HEK293 (cell line): ENCODE data around the gene ZNRF2.
"Not testable (repeated sequence)": the region's sequence is repeated elsewhere in the genome, so short reads cannot be mapped to it uniquely, and the experiment has no call there.

Source experiments
- CTCF ChIA-PET: fragments of 350-600 bp; formaldehyde crosslinking; extraction: SDS; loops from one replicate; lab custom pipeline; 2021; ENCODE audit warnings: antibody characterized with exemption; lab: Yijun Ruan, JAX
- POLR2A ChIA-PET: fragments of 300-600 bp; formaldehyde crosslinking; extraction: SDS; loops from one replicate; lab custom pipeline; 2020; ENCODE audit warnings: antibody characterized with exemption, inconsistent platforms; lab: Yijun Ruan, JAX
- H3K27ac ChIP-seq: fragments of 200-500 bp; sonication (Bioruptor generic); 2 replicates; pipeline ENCODE4 v1.5.1; 2014; ENCODE audit warnings: low read depth, low read length, control low read depth, inconsistent platforms; ENCODE audit errors: extremely low read depth
- H3K36me3 ChIP-seq, 2 experiments: fragments of 200-500 bp in 1 of 2; sonication (Bioruptor generic) in 1 of 2; 1 replicate in 1 of 2; 2 replicates in 1 of 2; pipeline ENCODE4 v1.5.1; 2014 to 2017; ENCODE audit warnings: inconsistent platforms in 2 of 2, low read length in 2 of 2; ENCODE audit not compliant: control insufficient read depth in 2 of 2, insufficient read depth in 1 of 2
- H3K4me1 ChIP-seq: fragments of 200-500 bp; sonication (Bioruptor generic); 2 replicates; pipeline ENCODE4 v1.5.1; 2014; ENCODE audit warnings: mild to moderate bottlenecking, low read length, inconsistent platforms; ENCODE audit not compliant: control insufficient read depth, insufficient read depth
- H3K4me3 ChIP-seq: 2 replicates; pipeline ENCODE4 v1.5.1; 2011; ENCODE audit warnings: low read depth, mild to moderate bottlenecking, control low read depth, low read length, moderate library complexity
- H3K9me3 ChIP-seq: fragments of 200-500 bp; sonication (Bioruptor generic); 2 replicates; pipeline ENCODE4 v1.5.1; 2014; ENCODE audit warnings: low read depth, low read length, inconsistent platforms; ENCODE audit not compliant: control insufficient read depth, insufficient read depth
- BCL11A ChIP-seq: fragments of 450-650 bp; formaldehyde crosslinking; IDR thresholded peaks from 2 replicates; pipeline ENCODE4 v1.5.1; 2016; ENCODE audit warnings: low read depth, missing biosample characterization, missing genetic modification characterization
- HOXD13 ChIP-seq: sonication (generic); formaldehyde crosslinking; IDR thresholded peaks from 2 replicates; pipeline ENCODE4 v1.8.0; 2022; ENCODE audit warnings: missing genetic modification reagents, borderline replicate concordance
- MZF1 ChIP-seq: fragments of 450-650 bp; formaldehyde crosslinking; IDR thresholded peaks from 2 replicates; pipeline ENCODE4 v1.5.1; 2017; ENCODE audit warnings: missing biosample characterization, missing genetic modification characterization, borderline replicate concordance
- OSR2 ChIP-seq: fragments of 450-650 bp; formaldehyde crosslinking; IDR thresholded peaks from 2 replicates; pipeline ENCODE4 v1.5.1; 2016; ENCODE audit warnings: missing biosample characterization, missing genetic modification characterization
- PRDM1 ChIP-seq: fragments of 450-650 bp; formaldehyde crosslinking; IDR thresholded peaks from 2 replicates; pipeline ENCODE4; 2016; ENCODE audit warnings: missing biosample characterization, missing genetic modification characterization
- SP7 ChIP-seq: fragments of 450-650 bp; formaldehyde crosslinking; IDR thresholded peaks from 2 replicates; pipeline ENCODE4 v1.5.1; 2016; ENCODE audit warnings: missing biosample characterization, missing genetic modification characterization
- WT1 ChIP-seq: fragments of 450-650 bp; formaldehyde crosslinking; IDR thresholded peaks from 2 replicates; pipeline ENCODE4 v1.5.1; 2016; ENCODE audit warnings: missing biosample characterization, missing genetic modification characterization
- ZNF335 ChIP-seq: fragments of 450-650 bp; formaldehyde crosslinking; conservative IDR thresholded peaks from 2 replicates; pipeline ENCODE4 v1.5.1; 2016; ENCODE audit warnings: missing biosample characterization, missing genetic modification characterization
- ZNF341 ChIP-seq: fragments of 450-650 bp; formaldehyde crosslinking; IDR thresholded peaks from 2 replicates; pipeline ENCODE4; 2016; ENCODE audit warnings: low read depth, missing biosample characterization, missing genetic modification characterization
- ZNF843 ChIP-seq: fragments of 450-650 bp; formaldehyde crosslinking; IDR thresholded peaks from 2 replicates; pipeline ENCODE4 v1.5.1; 2016; ENCODE audit warnings: missing biosample characterization, missing genetic modification characterization

ZNRF2 gene

GRCh38 chr7:30287625-30288024 lies 3.2 kb downstream of the ZNRF2 start:
- Histone ChIP-seq H3K4me1 (peaks cover 12% of the 10 kb centered on the region), H3K4me3 (peak overlapping the region; percentile 33)
- 0 out of 2 replicates have a peak, but pooled peaks have one; percentile 5 for TF ChIP-seq PRDM1 (tag by site-specific recombination)
- H3K36me3 ChIP-seq, H3K9me3 ChIP-seq, CTCF ChIA-PET, POLR2A ChIA-PET, H3K27ac ChIP-seq: not testable (repeated sequence)

GRCh38 chr7:30289634-30290033 lies 5.2 kb downstream of the ZNRF2 start:
- TF ChIP-seq ZNF341 (tag by site-specific recombination) (peak; percentile 86), ZNF335 (peak; percentile 84)
- H3K4me3 ChIP-seq, CTCF ChIA-PET, H3K36me3 ChIP-seq, H3K9me3 ChIP-seq, H3K27ac ChIP-seq: not testable (repeated sequence)
- POLR2A ChIA-PET, result interaction anchor here (0.7 kb wide), 1 partner anchor 24 kb away, joined by 4 read pairs; no protein-coding TSS in a partner anchor
- H3K4me1 ChIP-seq, result peaks cover 12% of the 10 kb centered on the region

- ChIA-PET CTCF (interaction anchor here (0.9 kb wide), 1 partner anchor 60 kb away, joined by 5 read pairs; no protein-coding TSS in a partner anchor), POLR2A (interaction anchor here (0.7 kb wide), 1 partner anchor 23 kb away, joined by 4 read pairs; no protein-coding TSS in a partner anchor)
These were observed 5.9 kb downstream of the ZNRF2 start for GRCh38 chr7:30290317-30290716.

GRCh38 chr7:30292416-30293038 lies 8.1 kb downstream of the ZNRF2 start:
- peaks cover 14% of the 10 kb centered on the region for H3K4me1 ChIP-seq
- TF ChIP-seq WT1, result peak; percentile 57
- TF ChIP-seq MZF1 (tag by site-specific recombination), result peak; percentile 70; the same call in 1 of the 2 replicates
- TF ChIP-seq ZNF843 (tag by site-specific recombination), result peak; percentile 58; the same call in 1 of the 2 replicates
- TF ChIP-seq OSR2 (tag by site-specific recombination), result peak; percentile 54; the same call in 1 of the 2 replicates
- peak; percentile 74; the same call in 1 of the 2 replicates for TF ChIP-seq HOXD13 (CRISPR knock-in tag)
- TF ChIP-seq BCL11A, result peak; percentile 36; the same call in 1 of the 2 replicates
- peak; percentile 61 for TF ChIP-seq SP7 (tag by site-specific recombination)
- TF ChIP-seq, all 188 proteins: peak for 7; not testable (repeated sequence) for 181
- H3K9me3 ChIP-seq, H3K4me3 ChIP-seq, POLR2A ChIA-PET, H3K27ac ChIP-seq, CTCF ChIA-PET, H3K36me3 ChIP-seq: not testable (repeated sequence)

More at GRCh38 chr7:30290317-30290716, 5.9 kb downstream of the ZNRF2 start:
- not testable (repeated sequence) for H3K27ac ChIP-seq, H3K9me3 ChIP-seq, H3K4me3 ChIP-seq, H3K36me3 ChIP-seq
- H3K4me1 ChIP-seq, result peaks cover 12% of the 10 kb centered on the region

DNA sequence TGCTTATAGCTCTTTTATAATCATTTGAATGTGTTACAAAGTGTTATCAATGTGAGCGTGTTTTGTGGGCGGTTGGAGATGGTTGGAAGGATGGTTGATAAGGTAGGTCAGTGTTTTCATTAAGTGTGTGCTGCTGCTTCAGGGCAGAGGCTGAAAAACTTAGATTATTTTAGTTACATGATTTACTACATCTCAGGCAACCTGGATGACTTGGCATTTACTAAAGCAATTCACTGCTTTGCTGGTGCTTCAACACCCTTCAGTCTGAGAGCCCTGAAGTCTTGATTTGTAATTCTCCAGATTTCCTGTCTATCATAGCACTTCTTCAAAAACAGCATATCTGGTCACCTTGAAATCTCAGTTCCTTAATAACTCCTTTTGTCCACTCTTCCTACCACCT lies 11.9 kb downstream of the ZNRF2 start:
- CTCF ChIA-PET, H3K9me3 ChIP-seq, POLR2A ChIA-PET, H3K27ac ChIP-seq, H3K36me3 ChIP-seq, H3K4me3 ChIP-seq, H3K4me1 ChIP-seq: not testable (repeated sequence)

- H3K9me3 ChIP-seq, H3K4me1 ChIP-seq, H3K4me3 ChIP-seq, H3K27ac ChIP-seq, POLR2A ChIA-PET, H3K36me3 ChIP-seq, CTCF ChIA-PET: not testable (repeated sequence)
These were observed 13.1 kb downstream of the ZNRF2 start for GRCh38 chr7:30297499-30297898.

GRCh38 chr7:30298409-30298808 lies 14.0 kb downstream of the ZNRF2 start:
- CTCF ChIA-PET, H3K36me3 ChIP-seq, POLR2A ChIA-PET, H3K4me3 ChIP-seq, H3K9me3 ChIP-seq, H3K27ac ChIP-seq: not testable (repeated sequence)
- H3K4me1 ChIP-seq, result peaks cover 14% of the 10 kb centered on the region
